Renal cortical epithelial cell (primary cell): ENCODE measurements around the gene RAPGEF6. TPM values are rescaled to one million over a fixed set of nuclear protein-coding genes. Genes with fewer than 3 reads are reported as not detected.
"Not testable (repeated sequence)": the region's sequence is repeated elsewhere in the genome, so short reads cannot be mapped to it uniquely, and the experiment has no call there.

Experiments used
- DNase-seq: peaks from one replicate; pipeline ENCODE4 v3.0.0-alpha.2; 2011; ENCODE audit warnings: low read depth
- total RNA-seq: library from RNA; depleted of rRNA; stranded (reverse); fragments of >200 nt; gene quantifications from 2 replicates; pipeline ENCODE4 v1.2.3, GENCODE V29; 2014

Gene RAPGEF6
- total RNA-seq, 1 donor from 2014 or later, result 27.8 TPM

GRCh38 chr5:131640043-131640856, 5.2 kb upstream of the RAPGEF6 start:
- DNase-seq, result peak; percentile 78

- no peak for DNase-seq
Measured at GRCh38 chr5:131639148-131639547, 4.1 kb upstream of the RAPGEF6 start.

- no peak for DNase-seq
Measured at GRCh38 chr5:131637694-131638093, 2.7 kb upstream of the RAPGEF6 start.

GRCh38 chr5:131635684-131636572, 899 bp upstream of the RAPGEF6 start:
- peak; percentile 54 for DNase-seq

GRCh38 chr5:131634666-131634995, 398 bp downstream of the RAPGEF6 start:
- DNase-seq, result peak; percentile 41

GRCh38 chr5:131634238-131634637, 791 bp downstream of the RAPGEF6 start:
- DNase-seq, result no peak

GRCh38 chr5:131633830-131634229, 1.2 kb downstream of the RAPGEF6 start:
- no peak for DNase-seq

- DNase-seq, result no peak
Measured at GRCh38 chr5:131630963-131631350, 4.1 kb downstream of the RAPGEF6 start.

- no peak for DNase-seq
Measured at GRCh38 chr5:131630208-131630962, 4.6 kb downstream of the RAPGEF6 start.

- DNase-seq, result peak; percentile 34
Measured at GRCh38 chr5:131628990-131629389, 6.0 kb downstream of the RAPGEF6 start.

GRCh38 chr5:131627207-131627865, 7.7 kb downstream of the RAPGEF6 start:
- no peak for DNase-seq

GRCh38 chr5:131622633-131623032, 12.4 kb downstream of the RAPGEF6 start:
- peak; percentile 24 for DNase-seq

- not testable (repeated sequence) for DNase-seq
Measured at GRCh38 chr5:131621164-131621563, 13.9 kb downstream of the RAPGEF6 start.

- no peak for DNase-seq
Measured at GRCh38 chr5:131619102-131619501, 15.9 kb downstream of the RAPGEF6 start.

GRCh38 chr5:131617140-131617822, 17.7 kb downstream of the RAPGEF6 start:
- no peak for DNase-seq

- DNase-seq, result no peak
Measured at GRCh38 chr5:131615957-131616356, 19.1 kb downstream of the RAPGEF6 start.

GRCh38 chr5:131613423-131613822, 21.6 kb downstream of the RAPGEF6 start:
- no peak for DNase-seq

- DNase-seq, result no peak
Measured at GRCh38 chr5:131611064-131611381, 24.0 kb downstream of the RAPGEF6 start.

GRCh38 chr5:131610198-131611063, 24.6 kb downstream of the RAPGEF6 start:
- DNase-seq, result peak; percentile 81

- DNase-seq, result peak; percentile 17
Measured at GRCh38 chr5:131609774-131610173, 25.3 kb downstream of the RAPGEF6 start.
